ENCODE data around the gene TTC28. TPM values are rescaled to one million over a fixed set of nuclear protein-coding genes. Genes with fewer than 3 reads are reported as not detected.

The TTC28 gene
- total RNA-seq, 1 donor from 2014 or later, result 88.8 TPM

DNA sequence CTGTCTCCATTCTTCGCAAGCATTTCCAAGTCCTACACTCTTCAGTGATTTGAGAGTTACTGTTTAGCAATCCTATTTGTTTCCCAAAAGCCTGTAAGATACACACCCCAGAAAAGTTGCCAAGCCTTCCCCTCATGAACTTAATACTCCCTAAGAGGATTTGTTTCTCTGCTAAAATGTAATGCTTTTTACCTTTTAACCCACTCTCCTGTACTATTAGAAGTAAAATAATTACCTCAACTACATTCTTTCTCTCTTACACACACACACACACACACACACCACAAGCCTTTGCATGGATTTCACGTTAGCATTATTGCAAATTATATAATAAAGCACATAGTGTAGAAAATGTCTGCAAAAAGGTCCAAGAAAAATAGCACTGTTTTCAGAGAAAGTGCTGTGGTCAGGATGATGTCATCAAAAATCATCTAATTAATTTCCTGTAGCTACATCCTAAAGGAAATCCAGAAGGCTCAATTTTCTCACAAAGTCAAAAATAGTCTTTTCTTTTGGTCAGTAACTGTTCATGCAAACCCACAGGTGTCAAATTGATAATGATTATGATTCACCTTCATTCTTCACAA, 396.5 kb downstream of the TTC28 start:
- no peak for DNase-seq (ENCODE audit: low spot score)

DNA sequence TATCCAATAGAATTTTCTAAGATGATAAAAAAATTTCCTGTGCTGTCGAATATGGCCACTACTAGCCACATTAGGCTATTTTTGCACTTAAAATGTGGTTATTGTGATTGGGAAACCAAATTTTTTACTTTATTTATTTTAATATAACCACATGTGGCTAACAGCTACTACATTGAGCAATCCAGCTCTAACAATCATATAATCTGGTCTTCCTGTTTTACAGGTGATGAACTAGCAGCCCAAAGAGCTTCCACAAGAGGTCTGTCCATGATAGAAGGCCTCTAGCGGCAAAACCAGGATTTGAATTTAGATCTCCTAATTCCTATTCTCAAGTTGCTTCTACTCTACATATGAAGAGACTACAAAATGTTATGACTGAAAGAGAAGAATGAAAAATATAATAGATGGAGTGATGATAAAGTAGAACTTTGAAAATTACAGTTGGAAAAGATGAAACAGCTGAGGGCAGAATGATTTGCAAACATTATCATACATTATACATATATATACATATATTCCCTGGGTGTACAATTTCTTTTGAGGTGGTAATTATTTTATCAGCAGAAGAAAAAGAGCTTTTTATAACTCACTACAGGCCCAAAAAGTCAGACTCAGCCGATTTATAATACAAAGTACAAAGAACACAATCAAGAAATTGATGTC, 397.1 kb downstream of the TTC28 start:
- DNase-seq (ENCODE audit: low spot score), result no peak

DNA sequence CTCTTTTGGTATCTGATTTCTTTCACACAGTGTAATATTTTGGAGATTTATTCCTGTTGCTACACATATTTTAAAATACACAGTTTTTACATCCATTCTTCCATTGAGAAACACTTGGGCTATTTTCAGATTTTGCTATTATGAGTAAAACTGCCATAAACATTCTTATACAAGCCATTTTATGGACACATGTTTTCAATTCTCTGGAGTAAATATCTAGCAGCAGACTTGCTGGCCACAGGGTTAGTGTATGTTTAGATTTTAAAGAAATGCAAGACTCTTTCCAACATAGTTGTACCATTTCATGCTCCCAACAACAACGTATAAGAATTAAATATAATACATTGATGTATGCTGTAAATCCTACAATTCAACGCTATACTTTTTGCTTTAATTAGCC, 399.8 kb downstream of the TTC28 start:
- no peak for DNase-seq (ENCODE audit: low spot score)

DNA sequence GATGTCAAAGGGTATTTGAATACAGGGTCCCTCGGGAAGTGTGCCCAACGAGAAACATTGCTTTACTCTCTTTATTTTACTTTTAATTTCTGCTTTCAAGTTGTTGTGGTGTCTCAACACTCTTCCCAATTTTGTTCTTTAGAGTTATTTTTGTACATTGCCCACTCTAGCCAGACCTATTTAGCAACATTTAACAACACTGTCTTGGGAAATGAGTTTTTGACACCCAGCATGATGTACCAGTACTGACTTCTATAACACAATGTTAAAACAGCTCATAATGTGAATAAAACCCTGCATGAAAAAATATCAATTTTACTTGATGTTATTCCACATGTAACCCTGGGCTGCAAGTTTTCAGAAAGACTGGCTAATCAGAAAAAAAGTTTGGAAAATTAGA, 410.4 kb downstream of the TTC28 start:
- no peak for DNase-seq (ENCODE audit: low spot score)

DNA sequence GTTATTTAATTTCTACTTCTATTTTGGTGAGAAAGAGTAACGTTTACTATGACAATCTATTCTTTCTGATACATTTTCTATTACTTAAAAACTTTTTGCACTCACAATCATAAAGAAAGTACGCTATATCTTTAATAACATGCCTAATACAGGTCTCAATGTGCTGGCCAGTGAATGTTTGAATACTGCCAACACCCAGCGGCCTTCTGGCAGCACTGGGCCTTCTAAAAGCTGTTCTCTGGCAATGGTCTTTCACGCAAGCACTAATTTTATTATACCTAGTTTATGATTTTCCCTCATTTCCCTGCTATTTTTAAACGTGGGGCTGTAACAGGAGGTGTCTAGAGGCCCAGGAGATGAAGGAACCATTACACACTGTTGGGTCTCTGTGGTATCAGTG, 410.8 kb downstream of the TTC28 start:
- DNase-seq (ENCODE audit: low spot score), result no peak

DNA sequence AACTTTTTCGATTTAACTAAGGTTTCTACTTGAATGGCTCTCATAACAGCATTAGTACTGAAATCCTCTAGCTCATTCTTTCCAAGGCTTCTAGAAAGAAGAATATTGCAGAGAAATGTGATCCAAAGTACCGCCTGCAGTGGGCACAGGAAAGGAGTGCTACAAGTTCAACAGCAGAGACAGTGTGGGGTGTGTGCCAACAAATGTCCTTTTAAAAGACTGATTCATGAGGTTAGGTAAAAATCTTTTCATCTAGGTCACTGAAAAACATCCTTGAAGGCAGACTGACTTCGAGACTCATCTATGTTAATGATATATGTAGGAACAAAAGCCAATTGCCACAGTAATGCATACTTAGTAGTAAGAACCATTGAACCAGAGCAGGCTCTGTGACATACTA, 411.5 kb downstream of the TTC28 start:
- peak; percentile 15 for DNase-seq (ENCODE audit: low spot score)

DNA sequence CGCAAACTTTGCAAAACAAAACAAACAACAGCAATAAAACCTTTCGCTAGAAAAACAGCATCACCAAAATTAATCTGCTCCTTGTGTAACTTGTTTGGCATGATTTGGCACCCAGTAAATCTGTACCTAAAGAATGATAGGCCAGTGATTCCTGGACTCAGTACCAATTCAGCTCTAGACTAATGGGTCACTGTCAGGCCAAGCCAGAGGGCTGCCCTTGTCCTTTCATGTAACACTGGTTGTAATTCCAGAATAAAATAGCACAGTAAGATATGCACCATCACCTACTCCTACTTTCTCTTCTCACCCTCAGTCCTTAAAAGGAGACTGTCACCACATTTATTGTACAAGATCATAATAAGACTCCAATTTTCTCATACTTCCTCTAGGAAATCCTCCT, 419.0 kb downstream of the TTC28 start:
- no peak for DNase-seq (ENCODE audit: low spot score)

DNA sequence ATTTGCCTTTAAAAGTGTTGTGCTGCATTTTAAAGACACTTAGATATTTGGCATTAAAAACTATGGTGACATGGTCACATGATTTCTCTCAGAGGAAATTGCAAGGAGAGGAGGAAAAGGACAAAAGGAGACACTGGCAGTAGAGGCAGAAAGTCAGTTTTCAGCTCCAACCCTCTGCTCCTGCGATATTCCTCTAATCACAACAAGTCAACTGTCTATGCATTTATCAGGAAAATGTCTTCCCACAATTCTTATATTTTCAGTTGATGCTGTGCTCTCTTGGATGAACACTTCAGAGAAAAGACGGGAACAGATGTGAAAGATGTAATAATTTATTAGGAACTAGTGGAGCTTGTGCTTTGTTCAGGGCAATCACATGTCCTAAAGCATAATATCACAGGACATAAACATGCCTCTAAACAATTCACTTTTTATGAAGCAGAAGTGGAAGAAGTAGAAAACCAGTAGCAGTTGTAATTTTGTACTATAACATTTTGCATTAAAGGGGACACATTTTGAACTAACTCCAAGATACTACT, 419.8 kb downstream of the TTC28 start:
- DNase-seq (ENCODE audit: low spot score), result no peak

DNA sequence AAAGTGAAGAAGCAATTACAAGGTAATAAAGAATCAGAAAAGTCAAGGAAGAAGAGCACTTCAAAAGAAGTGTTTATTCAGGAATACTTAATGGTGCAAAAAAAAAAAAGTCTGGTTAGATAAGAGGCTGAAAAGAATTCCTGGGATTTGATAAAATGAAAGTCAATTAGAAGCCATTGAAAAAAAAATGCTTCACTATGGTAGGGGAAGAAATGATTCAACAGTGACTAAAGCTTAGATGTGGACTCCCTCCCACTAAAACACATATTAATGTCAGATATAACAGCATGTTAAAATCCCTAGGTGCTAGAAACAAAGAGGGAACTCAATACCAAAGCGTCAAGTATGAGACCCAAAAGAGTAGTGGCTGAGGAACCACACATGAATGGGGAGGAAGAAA, 425.2 kb downstream of the TTC28 start:
- no peak for DNase-seq (ENCODE audit: low spot score)

DNA sequence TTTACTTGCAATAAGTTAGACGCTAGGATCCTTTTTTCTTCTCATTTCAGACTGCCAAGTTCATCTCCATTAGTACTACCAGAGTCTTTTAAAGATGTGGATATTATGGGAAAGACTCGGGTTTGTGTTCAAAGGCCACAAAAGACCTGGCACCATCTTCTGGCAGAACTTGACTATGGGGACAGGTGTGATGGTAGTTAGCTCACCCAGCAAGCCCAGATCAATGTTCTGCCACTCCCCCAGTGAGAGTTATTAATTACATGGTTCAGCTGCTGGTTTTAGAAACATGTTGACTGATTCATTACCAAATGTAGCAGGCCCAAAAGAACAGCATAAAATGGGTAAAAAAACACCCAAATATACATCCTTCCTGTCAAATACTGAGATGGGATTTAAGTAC, 427.1 kb downstream of the TTC28 start:
- DNase-seq (ENCODE audit: low spot score), result no peak

DNA sequence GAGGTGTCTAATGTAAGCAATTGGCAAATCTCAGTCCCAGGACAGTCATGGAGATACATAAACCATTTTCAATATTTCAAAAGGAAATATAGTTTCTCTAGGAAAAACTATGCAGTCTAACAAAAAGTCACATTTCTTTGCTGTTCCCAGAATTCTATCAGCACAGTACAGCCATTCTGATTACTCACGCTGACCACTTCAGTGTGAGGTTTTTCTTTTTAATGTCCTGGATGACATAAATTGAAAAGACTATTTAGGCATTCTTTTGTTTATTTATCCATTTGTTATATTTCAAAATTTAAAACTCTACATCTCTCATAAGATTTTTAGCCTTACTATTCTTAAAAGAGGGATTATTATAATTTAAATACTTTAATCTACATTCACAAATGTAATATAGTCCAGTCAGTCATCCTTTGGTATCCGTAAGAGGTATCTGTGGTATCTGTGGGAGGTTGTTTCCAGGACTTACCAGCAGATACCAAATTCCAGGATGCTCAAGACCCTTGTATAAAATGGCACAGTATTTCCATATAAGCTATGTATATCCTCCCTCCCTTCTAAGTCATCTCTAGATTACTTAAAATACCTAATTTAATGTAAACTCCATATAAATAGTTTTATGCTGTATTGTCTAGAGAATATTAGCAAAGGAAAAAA, 429.5 kb downstream of the TTC28 start:
- DNase-seq (ENCODE audit: low spot score), result no peak

DNA sequence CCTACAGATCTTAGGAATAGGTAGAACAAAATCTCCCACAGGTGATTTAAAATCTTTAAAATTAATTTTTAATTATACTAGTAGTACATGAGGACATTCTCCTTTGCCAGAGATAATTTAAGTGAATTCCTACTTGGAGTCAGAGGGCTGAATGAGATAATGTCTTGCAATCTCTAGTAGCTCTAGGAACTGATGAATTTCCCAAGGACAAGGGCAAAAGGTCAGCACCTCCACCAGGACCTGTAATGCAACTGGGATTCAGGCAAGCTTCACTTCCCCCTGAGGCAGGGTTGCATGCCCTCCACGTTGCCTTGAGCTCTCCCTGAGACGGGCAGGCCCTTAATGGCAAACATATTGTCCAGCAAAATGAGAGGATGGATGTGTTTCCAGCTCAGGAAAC, 430.2 kb downstream of the TTC28 start:
- no peak for DNase-seq (ENCODE audit: low spot score)

DNA sequence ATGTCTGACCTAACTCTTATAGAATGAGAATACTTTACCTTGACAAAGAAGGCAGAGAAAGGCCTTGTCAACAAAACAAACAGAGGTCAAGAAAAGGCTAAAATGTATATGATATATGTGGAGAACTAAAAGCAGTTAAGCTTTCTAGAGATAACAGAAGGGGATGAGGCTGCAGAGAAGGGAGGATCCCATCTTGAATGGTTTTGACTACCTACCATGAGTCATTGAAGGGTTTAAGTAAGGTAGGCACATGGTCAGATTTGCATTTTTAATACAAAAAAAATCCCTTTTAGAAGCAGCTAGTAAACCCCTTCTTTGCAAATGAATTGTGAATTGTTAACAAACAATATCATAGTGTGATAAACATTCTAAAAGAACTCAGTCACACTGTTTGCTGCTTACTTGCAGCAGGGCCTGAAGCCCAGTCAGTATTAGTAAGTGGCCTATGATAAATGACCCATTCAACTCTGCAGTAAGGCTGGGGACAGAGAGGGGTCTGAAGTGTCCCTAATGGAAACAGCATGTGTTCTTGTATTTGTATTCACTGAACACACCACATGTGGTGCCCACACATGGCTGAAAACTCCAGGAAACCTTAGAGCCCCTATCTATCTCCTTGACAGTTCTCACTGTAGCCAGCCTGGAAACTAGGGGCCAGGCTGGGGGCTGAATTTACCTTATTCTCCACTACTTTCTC, 431.8 kb downstream of the TTC28 start:
- DNase-seq (ENCODE audit: low spot score), result peak; percentile 30

DNA sequence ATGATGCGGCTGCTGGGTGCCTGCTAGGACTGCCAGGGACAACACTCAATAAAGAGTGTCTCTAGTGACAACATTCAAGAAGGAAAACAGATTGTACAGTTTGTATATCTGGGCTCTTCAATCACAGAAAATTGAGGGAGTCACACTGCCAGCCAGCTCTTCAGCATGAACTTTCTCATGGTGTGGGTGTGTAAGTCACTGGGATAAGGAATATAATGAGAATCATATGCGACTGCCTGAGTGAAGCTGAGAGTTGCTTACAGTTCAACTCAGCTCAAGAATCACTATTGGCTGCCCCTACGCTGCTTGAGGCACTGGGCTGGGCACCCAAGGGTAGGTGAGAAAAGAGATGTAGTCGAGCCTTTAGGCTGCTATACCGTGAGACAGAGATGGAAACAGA, 432.5 kb downstream of the TTC28 start:
- DNase-seq (ENCODE audit: low spot score), result no peak

DNA sequence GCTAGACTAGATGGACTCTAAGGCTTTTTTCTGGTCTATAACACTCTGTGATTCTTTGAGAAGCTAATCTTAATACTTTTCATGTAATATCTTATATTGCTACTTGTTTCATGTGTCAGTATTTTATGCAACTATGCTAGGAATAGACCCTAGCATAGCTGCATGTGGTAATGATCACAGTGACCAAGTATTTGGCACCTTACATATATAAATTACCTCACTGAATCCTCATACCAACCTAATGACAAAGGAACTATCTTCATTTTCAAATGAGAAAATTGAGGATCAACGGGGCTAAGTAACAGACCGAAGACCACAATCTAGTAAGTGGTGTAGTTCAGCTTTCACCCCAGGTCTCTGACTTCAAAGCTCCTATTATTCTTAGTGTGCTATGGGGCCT, 433.2 kb downstream of the TTC28 start:
- DNase-seq (ENCODE audit: low spot score), result no peak

DNA sequence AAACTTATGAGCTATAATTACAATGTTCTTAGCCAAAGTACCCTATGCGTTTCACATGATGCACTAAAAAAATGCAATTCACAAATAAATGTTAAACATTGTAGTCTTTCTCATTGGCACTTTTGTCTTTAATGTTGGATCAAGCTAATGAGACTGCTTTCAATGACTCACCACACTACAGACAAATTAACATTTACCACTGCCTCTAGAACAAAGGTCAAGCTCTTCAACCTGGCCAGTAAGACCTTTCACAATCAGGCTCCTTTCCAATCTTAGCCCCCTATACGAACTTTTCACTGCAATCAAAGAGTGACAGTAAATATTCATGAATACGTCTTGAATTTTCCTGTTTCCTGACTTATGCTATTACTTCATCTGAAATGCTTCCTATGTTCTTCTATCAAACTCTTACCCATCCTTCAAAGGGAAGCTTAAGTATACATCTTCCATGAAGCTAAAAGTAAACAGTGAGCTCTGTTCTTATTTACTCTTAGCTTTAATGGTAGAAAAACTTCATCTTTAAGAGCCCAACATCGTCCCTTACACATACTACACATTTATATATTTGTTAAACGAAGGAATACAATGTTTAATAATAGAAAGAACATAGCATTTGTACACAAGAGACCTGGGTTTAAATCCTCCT, 433.9 kb downstream of the TTC28 start:
- DNase-seq (ENCODE audit: low spot score), result no peak

DNA sequence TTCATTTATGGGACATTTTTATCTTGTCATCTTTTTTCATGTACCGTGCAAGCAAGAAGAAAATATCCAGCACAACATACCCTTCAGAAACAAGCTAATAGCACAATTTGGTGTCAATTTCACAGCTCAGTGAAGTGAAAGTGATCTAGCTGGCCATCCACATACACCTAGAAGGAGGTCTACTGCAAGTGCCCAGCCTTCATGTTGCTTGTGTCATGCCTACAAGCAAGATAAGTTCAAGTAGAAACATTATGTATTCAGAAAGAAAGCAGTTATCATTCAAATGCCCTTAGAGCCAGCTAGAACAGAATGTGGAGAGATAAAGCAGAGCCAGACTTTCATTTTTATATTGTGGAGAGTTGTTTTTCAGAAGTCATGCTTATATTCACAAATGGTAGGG, 434.9 kb downstream of the TTC28 start:
- DNase-seq (ENCODE audit: low spot score), result peak; percentile 26

DNA sequence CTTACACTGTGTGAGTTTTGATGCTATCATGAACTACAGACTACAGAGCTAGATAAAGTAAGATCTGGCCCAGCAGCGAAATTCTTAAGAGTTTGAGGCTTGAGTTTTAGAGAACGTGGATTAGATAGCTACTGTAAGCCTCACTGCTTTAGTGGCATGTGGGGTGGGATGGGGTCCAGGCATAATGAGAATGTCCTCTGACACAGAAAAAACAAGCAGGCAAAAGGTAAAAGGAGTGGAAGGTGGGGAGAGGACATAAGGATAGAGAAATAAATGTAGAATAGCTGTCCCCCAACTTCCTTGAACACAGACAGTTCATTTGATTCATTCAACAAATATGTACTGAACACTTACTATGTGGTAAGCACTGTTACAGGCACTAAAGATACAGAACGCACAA, 436.1 kb downstream of the TTC28 start:
- peak; percentile 66 for DNase-seq (ENCODE audit: low spot score)

DNA sequence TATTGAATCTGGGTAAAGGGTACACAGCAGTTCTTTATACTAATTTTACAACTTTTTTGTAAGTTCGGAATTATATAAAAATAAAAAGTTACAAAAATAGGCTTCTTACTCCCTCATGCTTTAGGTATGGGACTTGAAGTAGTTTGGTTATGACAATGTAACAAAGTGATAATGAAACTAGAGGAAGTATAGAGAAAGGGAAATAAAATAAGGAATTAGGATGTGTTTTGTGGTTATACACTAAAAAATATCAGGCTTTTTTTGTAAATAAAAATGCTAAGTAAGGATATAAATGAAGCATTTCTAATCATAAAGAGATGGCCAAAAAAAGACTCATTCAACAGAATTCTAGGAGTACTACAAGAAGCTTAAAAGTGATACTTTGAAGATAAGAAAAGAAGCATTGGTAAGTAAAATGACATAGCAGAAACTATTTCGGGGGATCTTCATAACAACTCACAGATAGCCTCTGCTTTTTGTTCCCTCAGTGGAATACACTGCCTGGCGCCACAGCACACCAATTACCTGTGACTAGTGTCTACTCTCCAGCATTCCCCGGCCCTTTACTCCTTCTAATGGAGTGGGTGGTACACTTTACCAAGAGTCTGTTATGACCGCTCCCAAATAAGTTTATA, 437.9 kb downstream of the TTC28 start:
- DNase-seq (ENCODE audit: low spot score), result no peak

DNA sequence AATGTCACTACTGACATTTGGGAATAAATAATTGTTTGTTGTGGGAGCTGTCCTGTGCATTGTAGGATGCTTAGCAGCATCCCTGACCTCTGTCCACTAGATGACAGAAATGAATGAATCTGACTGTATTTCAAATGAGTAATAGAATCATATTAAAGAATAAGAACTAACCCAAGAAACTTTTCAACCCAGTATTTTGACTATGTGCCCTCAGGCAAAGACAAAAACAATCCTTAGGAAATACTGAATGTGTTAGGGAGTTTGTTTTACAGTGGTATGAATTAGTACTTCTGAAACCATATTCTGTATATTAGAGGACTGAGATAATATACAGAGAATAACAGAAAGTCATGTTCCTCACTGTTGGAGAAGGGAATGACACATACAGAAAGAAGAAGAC, 439.7 kb downstream of the TTC28 start:
- no peak for DNase-seq (ENCODE audit: low spot score)

DNA sequence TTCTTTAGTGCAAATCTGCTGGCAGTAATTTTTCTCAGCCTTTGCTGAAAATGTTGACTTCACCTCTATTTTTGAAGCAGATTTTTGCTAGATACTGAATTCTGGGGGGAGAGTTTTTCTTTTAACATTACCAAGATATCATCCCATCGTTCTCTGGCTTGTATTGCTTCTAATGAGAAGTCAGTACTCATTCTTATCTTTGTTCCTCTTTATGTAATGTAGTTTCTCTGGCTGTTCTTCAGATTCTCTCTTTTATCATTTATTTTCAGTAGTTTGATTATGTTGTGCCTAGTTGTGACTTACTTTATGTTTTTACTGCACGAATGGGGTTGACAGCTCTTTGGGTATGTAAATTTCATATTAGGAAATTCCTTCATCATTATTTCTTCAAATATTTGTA, 441.9 kb downstream of the TTC28 start:
- no peak for DNase-seq (ENCODE audit: low spot score)

All from umbilical cord (tissue), 2 donors.